Ishikawa (cell line): ENCODE data around the gene PRPS1.

ENCODE experiments used
- CEBPB ChIP-seq: IDR thresholded peaks from 2 replicates; pipeline ENCODE4 v1.6.1; 2012
- CREB1 ChIP-seq: IDR thresholded peaks from 2 replicates; pipeline ENCODE4 v1.6.1; 2012; ENCODE audit warnings: low read depth
- EGR1 ChIP-seq: IDR thresholded peaks from 2 replicates; pipeline ENCODE4 v1.6.1; 2012
- EP300 ChIP-seq: IDR thresholded peaks from 2 replicates; pipeline ENCODE4 v1.6.1; 2012; ENCODE audit warnings: borderline replicate concordance
- FOXM1 ChIP-seq: IDR thresholded peaks from 2 replicates; pipeline ENCODE4 v1.6.1; 2012; ENCODE audit warnings: low read depth, borderline replicate concordance
- MAX ChIP-seq: IDR thresholded peaks from 2 replicates; pipeline ENCODE4 v1.6.1; 2012
- NFIC ChIP-seq: IDR thresholded peaks from 2 replicates; pipeline ENCODE4 v1.6.1; 2012
- RAD21 ChIP-seq: IDR thresholded peaks from 2 replicates; pipeline ENCODE4 v1.6.1; 2012; ENCODE audit warnings: low read depth
- REST ChIP-seq: IDR thresholded peaks from 2 replicates; pipeline ENCODE4 v1.6.1; 2012; ENCODE audit warnings: low read depth, mild to moderate bottlenecking
- TAF1 ChIP-seq: IDR thresholded peaks from 2 replicates; pipeline ENCODE4 v1.6.1; 2012; ENCODE audit warnings: low read depth, mild to moderate bottlenecking
- TCF12 ChIP-seq: IDR thresholded peaks from 2 replicates; pipeline ENCODE4 v1.6.1; 2012; ENCODE audit warnings: low read depth
- TEAD4 ChIP-seq: IDR thresholded peaks from 2 replicates; pipeline ENCODE4 v1.6.1; 2012
- USF1 ChIP-seq: IDR thresholded peaks from 2 replicates; pipeline ENCODE4 v1.6.1; 2012
- YY1 ChIP-seq: IDR thresholded peaks from 2 replicates; pipeline ENCODE4 v1.6.1; 2012; ENCODE audit warnings: low read depth
- ZBTB7A ChIP-seq: IDR thresholded peaks from 2 replicates; pipeline ENCODE4 v1.6.1; 2012; ENCODE audit warnings: low read depth

PRPS1 gene

GRCh38 chrX:107674480-107675364, 46.4 kb downstream of the PRPS1 start:
- TF ChIP-seq EP300 (no peak), CREB1 (no peak), EGR1 (no peak), RAD21 (no peak), TAF1 (no peak), ZBTB7A (no peak), TCF12 (no peak), NFIC (no peak)

DNA sequence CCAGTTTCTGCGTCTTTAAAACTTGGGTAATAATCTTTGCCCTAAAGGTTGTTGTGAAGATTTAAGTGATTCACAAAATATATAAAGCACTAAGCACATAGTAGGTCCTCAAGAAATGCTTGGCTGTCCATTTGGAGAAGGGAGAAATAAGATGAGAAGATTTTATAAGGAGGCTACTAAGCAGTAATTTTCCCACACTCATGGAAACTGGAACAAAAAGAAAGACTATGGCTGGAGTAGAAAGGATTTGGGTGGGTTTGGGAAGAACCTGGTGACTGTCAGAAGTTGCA, 47.0 kb downstream of the PRPS1 start:
- no peak for TF ChIP-seq TCF12
- no peak for TF ChIP-seq RAD21
- no peak for TF ChIP-seq FOXM1
- no peak for TF ChIP-seq EGR1
- TF ChIP-seq EP300 = no peak
- TF ChIP-seq NFIC = no peak
- TF ChIP-seq USF1 = no peak
- no peak for TF ChIP-seq MAX
- TF ChIP-seq YY1 = no peak
- TF ChIP-seq CEBPB = no peak
- no peak for TF ChIP-seq REST
- TF ChIP-seq CREB1 = no peak
- no peak for TF ChIP-seq TAF1
- TF ChIP-seq TEAD4 = no peak
- no peak for TF ChIP-seq ZBTB7A

GRCh38 chrX:107675823-107676555, 47.7 kb downstream of the PRPS1 start:
- TF ChIP-seq YY1 = no peak
- peak; percentile 62 for TF ChIP-seq CEBPB

DNA sequence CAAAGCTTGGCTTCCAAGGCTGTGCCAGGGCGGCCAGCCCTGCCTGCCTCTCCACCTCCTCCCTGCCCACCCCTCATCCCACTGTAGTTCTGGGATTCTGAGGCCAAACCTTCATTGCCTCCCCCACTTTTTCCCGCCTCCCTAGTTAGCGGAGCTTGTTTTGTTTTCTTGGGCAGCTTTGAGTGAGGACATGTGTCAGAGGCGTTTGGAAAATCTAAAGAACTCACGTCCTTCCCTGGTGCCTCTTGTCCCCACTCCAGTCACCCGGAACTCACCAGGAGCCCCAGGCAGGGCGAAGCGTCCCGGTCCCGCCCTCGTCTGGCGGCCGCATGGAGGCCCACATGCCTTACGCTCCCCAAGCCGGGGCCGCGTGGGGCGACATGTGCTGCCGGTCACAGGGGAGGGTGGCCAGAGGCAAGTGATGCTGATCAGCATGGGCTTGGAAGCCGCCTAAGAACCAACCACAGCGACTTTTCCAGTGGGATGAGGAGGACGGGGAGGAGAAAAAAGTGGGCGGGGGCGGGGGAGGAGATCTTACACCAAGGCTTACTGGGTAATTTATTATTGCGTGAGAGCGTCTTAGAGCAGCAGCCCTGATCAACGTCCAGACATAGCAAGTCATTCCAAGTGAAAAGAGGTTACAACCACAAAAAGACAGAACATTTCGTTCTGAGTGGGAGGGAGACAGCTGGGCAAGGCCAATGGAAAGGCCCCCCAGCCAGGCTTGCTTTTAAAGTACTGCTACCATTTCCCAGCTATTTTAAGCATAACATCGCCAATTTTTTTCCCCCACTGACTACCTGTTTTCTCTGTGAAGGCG, 48.5 kb downstream of the PRPS1 start:
- TF ChIP-seq EP300 (no peak), MAX (peak; percentile 96), RAD21 (0 out of 2 replicates have a peak, but pooled peaks have one; percentile 1), TCF12 (peak; percentile 32; the same call in 1 of the 2 replicates), NFIC (no peak), ZBTB7A (no peak), CEBPB (no peak), REST (no peak), CREB1 (no peak), FOXM1 (no peak), EGR1 (0 out of 2 replicates have a peak, but pooled peaks have one; percentile 21), TAF1 (no peak), TEAD4 (no peak)

DNA sequence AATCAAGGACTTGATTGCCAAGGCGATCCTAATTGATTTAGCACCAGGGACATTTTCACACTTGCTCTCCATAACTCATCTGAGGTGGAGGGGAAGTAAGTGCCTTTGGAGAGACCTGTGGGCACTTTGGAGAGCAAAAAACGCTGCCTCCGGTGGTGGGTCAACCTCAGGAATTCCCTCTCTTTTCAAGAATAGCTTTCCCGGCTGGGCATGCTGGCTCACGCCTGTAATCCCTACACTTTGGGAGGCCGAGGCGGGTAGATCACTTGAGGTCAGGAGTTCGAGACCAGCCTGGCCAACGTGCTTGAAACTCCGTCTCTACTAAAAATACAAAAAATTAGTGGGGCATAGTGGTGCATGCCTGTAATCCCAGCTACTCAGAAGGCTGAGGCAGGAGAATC, 49.2 kb downstream of the PRPS1 start:
- TF ChIP-seq TAF1 = no peak
- no peak for TF ChIP-seq FOXM1
- TF ChIP-seq TEAD4 = no peak
- TF ChIP-seq CEBPB = no peak
- no peak for TF ChIP-seq MAX
- TF ChIP-seq REST = no peak
- TF ChIP-seq YY1 = no peak
- TF ChIP-seq EGR1 = no peak
- no peak for TF ChIP-seq CREB1
- TF ChIP-seq TCF12 = no peak
